Measurements from ENCODE around the gene C2CD2L.
"Not testable (repeated sequence)": the region's sequence is repeated elsewhere in the genome, so short reads cannot be mapped to it uniquely, and the experiment has no call there.

Gene C2CD2L

DNA sequence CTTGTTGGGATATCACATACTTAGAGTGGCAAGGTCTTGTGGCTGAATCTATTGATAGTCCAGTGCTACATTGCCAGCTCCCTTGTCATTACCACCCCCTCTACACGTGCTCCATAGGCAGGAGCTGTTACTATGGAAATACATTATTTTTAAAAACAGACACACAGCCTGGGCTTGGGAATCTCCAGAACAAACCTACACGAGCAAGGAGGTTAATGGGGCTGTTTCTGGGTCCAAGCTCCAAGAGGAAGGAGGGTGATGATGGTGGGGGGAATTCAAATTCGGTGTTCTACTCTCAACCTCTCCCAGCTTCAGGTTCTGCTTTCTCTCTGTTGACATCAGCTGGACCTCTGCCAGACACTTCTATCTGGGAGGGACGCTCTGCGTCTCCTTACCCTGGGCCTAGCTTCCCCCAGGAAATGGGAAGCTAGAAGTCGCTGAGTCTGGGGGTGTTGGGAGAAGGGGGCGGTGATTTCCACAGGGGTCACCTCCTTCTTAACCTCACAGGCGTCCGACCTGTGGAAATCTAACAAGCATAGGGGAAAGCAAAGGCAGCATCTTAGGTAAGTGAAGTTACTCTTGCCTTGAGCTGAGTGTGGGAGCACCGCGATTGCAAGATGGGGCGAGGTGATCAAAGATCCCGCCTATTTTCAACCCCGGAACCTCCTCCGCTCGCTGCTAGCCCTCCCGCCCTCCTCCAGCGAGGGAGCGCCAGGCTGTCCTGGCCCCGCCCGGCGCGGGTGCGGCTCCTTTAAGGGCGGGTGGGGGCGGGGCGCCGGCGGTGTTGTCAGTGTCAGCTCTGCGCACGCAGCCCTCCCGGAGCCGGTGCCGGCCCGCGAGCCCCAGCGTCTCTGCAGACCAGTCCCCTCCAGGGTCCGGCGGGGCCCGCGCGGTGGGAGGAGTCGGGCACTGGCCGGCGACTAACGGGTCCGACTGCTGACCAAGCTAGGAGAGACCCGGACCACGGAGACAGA is at the start of gene C2CD2L:
Gene C2CD2L, plus strand, starts transcription at position 781 of the 974 bp plus-strand sequence. CDS start 398 bp downstream, outside the sequence.
- DNase-seq (ENCODE audit: low read depth, low spot score) = no peak

GRCh38 chr11:119059128-119059527 is 48.0 kb upstream of the C2CD2L start:
- not testable (repeated sequence) for DNase-seq (ENCODE audit: low read depth, low spot score)

GRCh38 chr11:119061256-119061655 is 45.9 kb upstream of the C2CD2L start:
- no peak for DNase-seq (ENCODE audit: low read depth, low spot score)

GRCh38 chr11:119062779-119063178 is 44.4 kb upstream of the C2CD2L start:
- DNase-seq (ENCODE audit: low read depth, low spot score) = no peak

DNA sequence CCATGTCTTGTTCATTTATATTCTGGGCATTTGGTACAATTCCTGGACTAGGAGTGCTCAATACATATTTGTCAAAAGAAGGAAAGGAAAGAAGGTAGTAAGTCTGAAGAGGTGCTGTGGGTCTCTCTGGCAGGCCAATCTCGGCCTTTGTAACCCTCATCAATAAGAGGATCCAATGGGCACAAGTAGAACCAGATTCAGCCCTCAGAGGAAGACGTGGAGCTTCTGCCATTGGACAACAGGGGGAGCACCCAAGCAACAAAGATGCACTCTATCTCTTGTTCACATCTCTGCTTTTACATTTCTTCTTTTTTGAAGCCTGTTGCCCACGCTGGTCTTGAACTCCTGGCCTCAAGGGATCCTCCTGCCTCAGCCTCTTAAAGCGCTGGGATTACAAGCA is 41.8 kb upstream of the C2CD2L start:
- DNase-seq (ENCODE audit: low read depth, low spot score) = no peak

GRCh38 chr11:119067371-119068222 is 39.5 kb upstream of the C2CD2L start, which contains the start of gene VPS11:
Gene VPS11 (plus strand): TSS chr11:119067818. CDS start chr11:119067824, 6 bp downstream.
- DNase-seq (ENCODE audit: low read depth, low spot score) = peak; percentile 79

DNA sequence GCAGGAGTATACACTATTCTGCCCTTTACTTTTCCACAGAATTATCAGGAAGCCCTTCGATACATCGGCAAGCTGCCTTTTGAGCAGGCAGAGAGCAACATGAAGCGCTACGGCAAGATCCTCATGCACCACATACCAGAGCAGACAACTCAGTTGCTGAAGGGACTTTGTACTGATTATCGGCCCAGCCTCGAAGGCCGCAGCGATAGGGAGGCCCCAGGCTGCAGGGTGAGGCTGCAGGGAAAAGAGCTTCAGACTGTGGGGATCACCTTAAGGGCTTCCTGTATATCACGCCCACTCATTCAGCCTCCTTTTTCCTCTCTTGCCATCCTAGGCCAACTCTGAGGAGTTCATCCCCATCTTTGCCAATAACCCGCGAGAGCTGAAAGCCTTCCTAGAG is 29.3 kb upstream of the C2CD2L start:
- no peak for DNase-seq (ENCODE audit: low read depth, low spot score)

DNA sequence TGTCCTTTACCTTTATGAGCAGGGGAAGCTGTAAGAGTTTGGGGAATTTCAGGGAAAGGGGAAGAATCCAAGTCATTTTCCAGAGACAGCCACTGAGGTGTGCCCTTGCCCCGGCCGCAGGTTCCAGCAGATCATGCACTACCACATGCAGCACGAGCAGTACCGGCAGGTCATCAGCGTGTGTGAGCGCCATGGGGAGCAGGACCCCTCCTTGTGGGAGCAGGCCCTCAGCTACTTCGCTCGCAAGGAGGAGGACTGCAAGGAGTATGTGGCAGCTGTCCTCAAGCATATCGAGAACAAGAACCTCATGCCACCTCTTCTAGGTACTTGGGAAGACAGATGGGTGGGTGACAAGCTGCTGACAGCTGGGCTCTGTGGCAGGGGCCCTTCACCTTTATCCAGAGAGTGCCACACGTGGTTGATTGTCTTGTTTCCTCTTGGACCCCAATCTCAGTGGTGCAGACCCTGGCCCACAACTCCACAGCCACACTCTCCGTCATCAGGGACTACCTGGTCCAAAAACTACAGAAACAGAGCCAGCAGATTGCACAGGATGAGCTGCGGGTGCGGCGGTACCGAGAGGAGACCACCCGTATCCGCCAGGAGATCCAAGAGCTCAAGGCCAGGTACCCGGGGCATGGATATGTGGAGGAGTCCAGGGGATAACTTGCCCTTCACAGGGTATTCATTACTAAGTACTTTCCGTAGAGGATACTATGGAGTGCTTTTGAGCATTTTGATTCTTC is 28.3 kb upstream of the C2CD2L start:
- DNase-seq (ENCODE audit: low read depth, low spot score) = no peak

GRCh38 chr11:119081682-119082260 is 25.4 kb upstream of the C2CD2L start:
- DNase-seq (ENCODE audit: low read depth, low spot score) = no peak

GRCh38 chr11:119084663-119085436 is 22.3 kb upstream of the C2CD2L start, which contains the start of gene HMBS:
Gene HMBS (plus strand): TSS chr11:119084881. CDS start chr11:119085034, 153 bp downstream.
- DNase-seq (ENCODE audit: low read depth, low spot score) = peak; percentile 77

DNA sequence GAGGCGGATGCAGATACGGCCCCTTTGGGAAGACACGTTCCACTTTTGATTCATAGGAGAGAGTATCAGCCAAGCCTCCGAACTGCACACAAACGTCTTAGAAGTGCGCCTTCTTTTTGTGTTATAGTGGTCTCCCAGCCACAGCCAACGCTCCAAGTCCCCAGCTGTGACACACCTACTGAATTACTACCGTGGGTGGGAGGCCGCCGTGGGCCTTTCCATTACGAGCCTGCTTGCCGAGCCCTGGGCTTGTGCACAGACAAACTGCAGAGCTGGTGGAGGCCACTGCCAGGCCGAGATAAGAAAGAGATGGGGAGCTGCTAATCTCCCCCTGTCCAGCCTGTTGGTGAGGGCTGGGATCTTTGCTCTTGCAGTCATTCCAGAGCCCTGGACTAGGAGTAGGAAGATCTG is 21.7 kb upstream of the C2CD2L start:
- DNase-seq (ENCODE audit: low read depth, low spot score) = no peak

DNA sequence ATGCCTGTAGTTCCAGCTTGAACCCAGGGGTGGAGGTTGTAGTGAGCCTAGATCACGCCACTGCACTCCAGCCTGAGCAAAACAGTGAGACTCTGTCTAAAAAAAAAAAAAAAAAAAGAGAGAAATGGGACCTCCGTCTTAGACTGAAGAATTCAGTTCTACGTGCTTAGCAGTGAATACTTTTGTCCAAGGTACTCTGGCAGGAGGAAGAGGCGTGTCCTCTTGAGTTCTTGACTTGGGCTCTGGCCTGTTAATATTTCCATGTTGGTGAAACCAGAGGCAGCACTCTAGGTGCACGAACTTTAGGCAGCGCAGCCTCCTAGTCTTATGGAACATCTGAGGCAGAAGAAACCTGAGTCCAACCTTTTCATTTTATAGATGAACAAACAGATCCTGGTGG is 20.0 kb upstream of the C2CD2L start:
- DNase-seq (ENCODE audit: low read depth, low spot score) = no peak

GRCh38 chr11:119087747-119088241 is 19.4 kb upstream of the C2CD2L start:
- no peak for DNase-seq (ENCODE audit: low read depth, low spot score)

GRCh38 chr11:119088406-119088805 is 18.7 kb upstream of the C2CD2L start:
- DNase-seq (ENCODE audit: low read depth, low spot score) = no peak

- no peak for DNase-seq (ENCODE audit: low read depth, low spot score)
Measured at GRCh38 chr11:119089319-119089718, 17.8 kb upstream of the C2CD2L start.

DNA sequence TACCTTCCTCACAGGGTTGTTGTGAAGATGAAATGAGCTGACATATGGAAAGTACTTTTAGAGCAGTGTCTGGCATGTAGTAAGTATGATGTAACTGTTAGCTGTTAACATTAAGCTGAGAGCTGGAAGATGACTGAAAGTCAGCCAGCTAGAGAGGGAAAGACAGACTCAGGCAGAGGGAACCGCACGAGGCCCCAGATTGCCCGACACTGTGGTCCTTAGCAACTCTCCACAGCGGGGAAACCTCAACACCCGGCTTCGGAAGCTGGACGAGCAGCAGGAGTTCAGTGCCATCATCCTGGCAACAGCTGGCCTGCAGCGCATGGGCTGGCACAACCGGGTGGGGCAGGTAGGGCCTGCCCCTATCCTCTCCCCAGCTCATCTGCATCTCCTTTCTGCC is 16.0 kb upstream of the C2CD2L start:
- no peak for DNase-seq (ENCODE audit: low read depth, low spot score)

DNA sequence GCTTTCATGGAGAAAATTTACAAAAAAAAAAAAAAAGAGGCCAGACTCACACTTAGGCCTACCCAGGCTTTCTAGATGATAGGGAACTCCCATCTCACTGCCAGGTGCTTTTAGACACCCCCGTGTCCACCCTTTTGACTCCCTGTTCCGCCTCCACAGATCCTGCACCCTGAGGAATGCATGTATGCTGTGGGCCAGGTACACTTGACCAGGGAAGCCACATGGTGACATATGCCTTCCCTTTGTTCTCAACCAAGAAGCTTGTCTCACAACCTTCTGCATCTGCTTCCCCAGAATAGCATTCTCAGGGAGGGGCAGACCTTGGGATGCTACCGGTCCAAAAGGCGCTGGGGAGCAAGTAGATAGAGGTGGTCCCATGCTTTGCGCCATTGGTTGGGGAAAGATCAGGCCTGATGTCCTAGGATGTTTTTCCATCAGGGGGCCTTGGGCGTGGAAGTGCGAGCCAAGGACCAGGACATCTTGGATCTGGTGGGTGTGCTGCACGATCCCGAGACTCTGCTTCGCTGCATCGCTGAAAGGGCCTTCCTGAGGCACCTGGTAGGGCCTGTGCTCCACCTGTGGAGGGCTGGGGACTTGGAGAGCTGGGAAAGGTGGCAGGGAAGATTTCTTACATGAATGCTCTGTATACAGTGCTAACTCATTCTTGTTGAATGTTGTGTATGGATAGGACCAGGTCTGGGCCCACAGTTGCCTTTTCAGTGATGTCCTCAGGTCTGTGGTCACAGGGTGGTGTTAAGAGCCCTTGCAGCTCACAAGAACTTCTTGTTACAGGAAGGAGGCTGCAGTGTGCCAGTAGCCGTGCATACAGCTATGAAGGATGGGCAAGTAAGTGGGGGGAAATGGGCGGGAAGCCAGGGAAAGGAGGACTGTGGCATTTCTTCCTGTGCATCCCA is 14.9 kb upstream of the C2CD2L start:
- DNase-seq (ENCODE audit: low read depth, low spot score) = no peak

- DNase-seq (ENCODE audit: low read depth, low spot score) = no peak
Measured at GRCh38 chr11:119092880-119093842, 14.0 kb upstream of the C2CD2L start.
